NCI-H187 (cell line): Measurements from ENCODE around the gene BCR.

ENCODE experiments used
- DNase-seq, 2 experiments: peaks; one replicate each; lab custom pipeline; 2025; lab: John Stamatoyannopoulos, UW

Gene BCR

GRCh38 chr22:23176645-23177027 is 3.7 kb upstream of the BCR start:
- DNase-seq: no peak

- DNase-seq: no peak
These were observed 3.1 kb upstream of the BCR start for GRCh38 chr22:23177197-23177596.

- DNase-seq: peak in 1 of 2 experiments; percentile 41
These were observed 1.6 kb upstream of the BCR start for GRCh38 chr22:23178512-23179254.

GRCh38 chr22:23179381-23180299 is 669 bp upstream of the BCR start:
- DNase-seq: no peak

- DNase-seq: no peak
These were observed 798 bp downstream of the BCR start for GRCh38 chr22:23180893-23181720.

- DNase-seq: no peak
These were observed 1.5 kb downstream of the BCR start for GRCh38 chr22:23181721-23182308.

GRCh38 chr22:23182309-23183060 is 2.2 kb downstream of the BCR start:
- peak; percentile 35 to 68 for DNase-seq

GRCh38 chr22:23183061-23183698 is 2.9 kb downstream of the BCR start:
- DNase-seq: peak; percentile 9 to 56

- DNase-seq: no peak
These were observed 3.9 kb downstream of the BCR start for GRCh38 chr22:23184100-23184763.

- DNase-seq: no peak
These were observed 4.4 kb downstream of the BCR start for GRCh38 chr22:23184764-23185113.

GRCh38 chr22:23187211-23187610 is 6.9 kb downstream of the BCR start:
- DNase-seq: no peak

GRCh38 chr22:23187871-23188700 is 7.8 kb downstream of the BCR start:
- DNase-seq: no peak

- DNase-seq: no peak
These were observed 10.2 kb downstream of the BCR start for GRCh38 chr22:23190526-23190925.

- no peak for DNase-seq
These were observed 11.8 kb downstream of the BCR start for GRCh38 chr22:23192133-23192532.

GRCh38 chr22:23192558-23192957 is 12.2 kb downstream of the BCR start:
- DNase-seq: no peak

- no peak for DNase-seq
These were observed 13.0 kb downstream of the BCR start for GRCh38 chr22:23193196-23193827.

GRCh38 chr22:23193882-23194281 is 13.6 kb downstream of the BCR start:
- no peak for DNase-seq

GRCh38 chr22:23196165-23196564 is 15.9 kb downstream of the BCR start:
- DNase-seq: no peak

- no peak for DNase-seq
These were observed 17.5 kb downstream of the BCR start for GRCh38 chr22:23197836-23198235.
